CD4-positive, alpha-beta T cell (primary cell): Measurements from ENCODE around the gene MUSK. TPM values are rescaled to one million over a fixed set of nuclear protein-coding genes. Genes with fewer than 3 reads are reported as not detected.
A peak's percentile ranks its signal among the peaks of the same experiment; 100 is the strongest.

Experiments
- ATAC-seq: fragments of 200-7000 bp; cut with Tn5 transposase; one replicate; pipeline ENCODE4 v1.10.0; 2022; ENCODE audit warnings: mild to moderate bottlenecking; ENCODE audit not compliant: poor library complexity
- CTCF ChIA-PET: fragments of 350-600 bp; sonication (Branson Sonifier 250); formaldehyde crosslinking; loops from one replicate; lab custom pipeline; 2021; ENCODE audit warnings: antibody characterized with exemption, inconsistent platforms; lab: Charles Lee
- POLR2A ChIA-PET: fragments of 350-600 bp; sonication (Branson Sonifier 250); formaldehyde crosslinking; loops from one replicate; lab custom pipeline; 2021; ENCODE audit warnings: antibody characterized with exemption, inconsistent platforms; lab: Charles Lee
- DNase-seq, 14 experiments: peaks; one replicate each; pipeline ENCODE4 v3.0.0-alpha.2; 2013 to 2020; ENCODE audit warnings: mixed read lengths in 2 of 14
- H3K27ac ChIP-seq, 2 donors: one replicate each; pipeline versions ENCODE4 v1.5.1 to v1.7.0; 2013; ENCODE audit warnings: low read length in 2 of 2, low read depth in 1 of 2, mild to moderate bottlenecking in 1 of 2
- H3K27me3 ChIP-seq, 2 experiments: 1 replicate in 1 of 2; 2 replicates in 1 of 2; pipeline versions ENCODE4 v1.6.1 to v1.7.0; 2013; ENCODE audit warnings: low read length in 2 of 2, control low read depth in 1 of 2, mild to moderate bottlenecking in 1 of 2, moderate library complexity in 1 of 2; ENCODE audit not compliant: insufficient read depth in 2 of 2, control insufficient read depth in 1 of 2
- H3K36me3 ChIP-seq: one replicate; pipeline ENCODE4 v1.6.1; 2013; ENCODE audit warnings: low read length, control low read depth; ENCODE audit not compliant: insufficient read depth
- H3K4me1 ChIP-seq: one replicate; pipeline ENCODE4 v1.6.1; 2013; ENCODE audit warnings: low read length, control low read depth; ENCODE audit not compliant: insufficient read depth
- H3K4me3 ChIP-seq: one replicate; pipeline ENCODE4 v1.5.1; 2013; ENCODE audit warnings: mild to moderate bottlenecking, low read length, moderate library complexity
- H3K9me3 ChIP-seq, 2 experiments: 1 replicate in 1 of 2; 2 replicates in 1 of 2; pipeline versions ENCODE4 v1.6.1 to v1.7.0; 2013; ENCODE audit warnings: low read length in 2 of 2, mild to moderate bottlenecking in 2 of 2, control low read depth in 1 of 2, moderate library complexity in 1 of 2; ENCODE audit not compliant: control insufficient read depth in 1 of 2, insufficient read depth in 1 of 2
- H3K27ac Mint-ChIP-seq: one replicate; pipeline ENCODE4 v1.8.0; 2020; ENCODE audit warnings: mixed read lengths
- H3K27me3 Mint-ChIP-seq: one replicate; pipeline ENCODE4 v1.8.0; 2021; ENCODE audit warnings: mixed read lengths
- H3K36me3 Mint-ChIP-seq: one replicate; pipeline ENCODE4 v1.8.0; 2021; ENCODE audit warnings: low read depth, mixed read lengths
- H3K4me1 Mint-ChIP-seq: one replicate; pipeline ENCODE4 v1.8.0; 2021; ENCODE audit warnings: low read depth, mixed read lengths
- H3K4me3 Mint-ChIP-seq: one replicate; pipeline ENCODE4 v1.8.0; 2020; ENCODE audit warnings: mild to moderate bottlenecking, mixed read lengths
- H3K9me3 Mint-ChIP-seq: one replicate; pipeline ENCODE4 v1.8.0; 2020; ENCODE audit warnings: mixed read lengths
- CTCF ChIP-seq: fragments of 200-600 bp; IDR thresholded peaks from one replicate; pipeline ENCODE4 v1.8.0; 2022; ENCODE audit warnings: antibody characterized with exemption, mild to moderate bottlenecking
- intact Hi-C, 2 experiments: fragments of 100-400 bp; cut with DNase I in 1 of 2; cut with micrococcal nuclease in 1 of 2; formaldehyde crosslinking; loops; one replicate each; pipeline versions ENCODE4 v1.15.1 to v1.9.0; 2023 to 2025; cut with DNase I, micrococcal nuclease
- total RNA-seq, 174 experiments: library from RNA in 2 of 174; stranded (reverse) in 2 of 174; gene quantifications; one replicate each; pipeline ENCODE4 v1.2.3 and lab custom pipeline; 2021 to 2026

MUSK gene
- total RNA-seq, 2 experiments from 2014 or later: not detected

- Histone ChIP-seq H3K4me3 (no peak overlapping the region), H3K27me3 (no peaks in the 10 kb centered on the region), H3K36me3 (no peaks in the 10 kb centered on the region), H3K9me3 (no peaks in the 10 kb centered on the region), H3K27ac (no peak overlapping the region), H3K4me1 (no peaks in the 10 kb centered on the region)
- Mint-ChIP-seq H3K4me1 (no peaks in the 10 kb centered on the region), H3K27ac (no peak overlapping the region), H3K27me3 (no peaks in the 10 kb centered on the region), H3K36me3 (no peaks in the 10 kb centered on the region), H3K4me3 (no peak overlapping the region), H3K9me3 (no peaks in the 10 kb centered on the region)
- intact Hi-C loops: no loop called here
- CTCF ChIA-PET: no interaction called here
- ATAC-seq: no peak
- no peak for TF ChIP-seq CTCF
- DNase-seq: peak in 2 of 14 experiments; percentile 12 to 27
- POLR2A ChIA-PET: no interaction called here
These were observed 133.9 kb downstream of the MUSK start for GRCh38 chr9:110802416-110803035.

- no peak for DNase-seq
- H3K36me3 ChIP-seq: no peaks in the 10 kb centered on the region
- ChIA-PET CTCF (no interaction called here), POLR2A (no interaction called here)
- Mint-ChIP-seq H3K27ac (no peak overlapping the region), H3K27me3 (peaks cover 3% of the 10 kb centered on the region), H3K9me3 (no peaks in the 10 kb centered on the region), H3K4me3 (no peak overlapping the region), H3K36me3 (no peaks in the 10 kb centered on the region), H3K4me1 (no peaks in the 10 kb centered on the region)
- no peak for ATAC-seq
- no peaks in the 10 kb centered on the region for H3K9me3 ChIP-seq
- H3K27me3 ChIP-seq: no peaks in the 10 kb centered on the region
- H3K4me3 ChIP-seq: no peak overlapping the region
- H3K4me1 ChIP-seq: no peaks in the 10 kb centered on the region
- TF ChIP-seq CTCF: no peak
- no peak overlapping the region for H3K27ac ChIP-seq
- intact Hi-C loops: no loop called here
These were observed 139.5 kb downstream of the MUSK start for GRCh38 chr9:110807956-110808598.

- ChIA-PET CTCF (no interaction called here), POLR2A (interaction anchor here (0.6 kb wide), 1 partner anchor 135 kb away, joined by 3 read pairs; no protein-coding TSS in a partner anchor)
- ATAC-seq (no peak), DNase-seq (no peak)
- no peak overlapping the region for H3K27ac Mint-ChIP-seq
- no peaks in the 10 kb centered on the region for H3K9me3 Mint-ChIP-seq
- Histone ChIP-seq H3K27me3 (no peaks in the 10 kb centered on the region), H3K36me3 (no peaks in the 10 kb centered on the region), H3K4me1 (no peaks in the 10 kb centered on the region), H3K4me3 (no peak overlapping the region), H3K27ac (no peak overlapping the region), H3K9me3 (no peaks in the 10 kb centered on the region)
- no peaks in the 10 kb centered on the region for H3K4me1 Mint-ChIP-seq
- no peaks in the 10 kb centered on the region for H3K36me3 Mint-ChIP-seq
- H3K4me3 Mint-ChIP-seq: no peak overlapping the region
- TF ChIP-seq CTCF: no peak
- peaks cover 6% of the 10 kb centered on the region for H3K27me3 Mint-ChIP-seq
- intact Hi-C loops: no loop called here
These were observed 140.0 kb downstream of the MUSK start for GRCh38 chr9:110808599-110808980.
